T-cell (primary cell): ENCODE measurements around the gene CAMK4. TPM values are rescaled to one million over a fixed set of nuclear protein-coding genes. Genes with fewer than 3 reads are reported as not detected.
A peak's percentile ranks its signal among the peaks of the same experiment; 100 is the strongest.

Source experiments
- ATAC-seq, 4 experiments: fragments of 200-7000 bp in 3 of 4; fragments of 150-1000 bp in 1 of 4; cut with Tn5 transposase; replicated peaks in 1 of 4; 1 replicate in 3 of 4; 2 replicates in 1 of 4; pipeline ENCODE4 v1.10.0; 2021; ENCODE audit warnings: moderate library complexity in 3 of 4, mild to moderate bottlenecking in 2 of 4, moderate number of reproducible peaks in 1 of 4
- CTCF ChIA-PET, 2 donors: fragments of 300-600 bp; sonication (Branson Sonifier 250); formaldehyde crosslinking; loops; one replicate each; lab custom pipeline; 2022; ENCODE audit warnings: antibody characterized with exemption in 2 of 2; lab: Charles Lee
- POLR2A ChIA-PET, 2 donors: fragments of 300-600 bp; sonication (Branson Sonifier 250); formaldehyde crosslinking; loops; one replicate each; lab custom pipeline; 2022; ENCODE audit warnings: antibody characterized with exemption in 2 of 2; lab: Charles Lee
- DNase-seq, 35 experiments: peaks; one replicate each; pipeline versions ENCODE4 v3.0.0 to v3.0.0-alpha.2; 2013 to 2023
- H3K27ac ChIP-seq: one replicate; pipeline ENCODE4 v1.5.1; 2013; ENCODE audit warnings: low read length
- H3K27me3 ChIP-seq, 2 experiments: replicated peaks in 1 of 2; 1 replicate in 1 of 2; 2 replicates in 1 of 2; pipeline versions ENCODE4 v1.6.1 to v1.7.0; 2013; ENCODE audit warnings: low read length in 1 of 2, mixed read lengths in 1 of 2; ENCODE audit not compliant: control insufficient read depth in 2 of 2, insufficient read depth in 2 of 2; ENCODE audit errors: extremely low read depth in 1 of 2
- H3K36me3 ChIP-seq, 2 donors: 1 replicate in 1 of 2; 2 replicates in 1 of 2; pipeline versions ENCODE4 v1.6.1 to v1.7.0; 2013; ENCODE audit warnings: low read length in 1 of 2; ENCODE audit not compliant: control insufficient read depth in 2 of 2, insufficient read depth in 1 of 2; ENCODE audit errors: extremely low read depth in 1 of 2
- H3K4me1 ChIP-seq, 2 experiments: 1 replicate in 1 of 2; 2 replicates in 1 of 2; pipeline versions ENCODE4 v1.6.1 to v1.7.0; 2013; ENCODE audit warnings: low read length in 2 of 2, mixed read lengths in 1 of 2; ENCODE audit not compliant: insufficient read depth in 2 of 2, control insufficient read depth in 1 of 2; ENCODE audit errors: extremely low read depth in 1 of 2
- H3K4me3 ChIP-seq, 2 donors: 1 replicate in 1 of 2; 2 replicates in 1 of 2; pipeline versions ENCODE4 v1.5.1 to v1.7.0; 2013; ENCODE audit warnings: mild to moderate bottlenecking in 2 of 2, low read length in 1 of 2, moderate library complexity in 1 of 2; ENCODE audit not compliant: control insufficient read depth in 1 of 2; ENCODE audit errors: extremely low read depth in 1 of 2
- H3K9me3 ChIP-seq: 2 replicates; pipeline ENCODE4 v1.7.0; 2013
- H3K27ac Mint-ChIP-seq, 2 donors: one replicate each; pipeline ENCODE4 v1.8.0; 2020 to 2021; ENCODE audit warnings: mild to moderate bottlenecking in 2 of 2, mixed read lengths in 2 of 2
- H3K27me3 Mint-ChIP-seq, 2 donors: one replicate each; pipeline ENCODE4 v1.8.0; 2021 to 2022; ENCODE audit warnings: mixed read lengths in 2 of 2
- H3K36me3 Mint-ChIP-seq: one replicate; pipeline ENCODE4 v1.8.0; 2021; ENCODE audit warnings: mixed read lengths
- H3K4me1 Mint-ChIP-seq, 3 donors: one replicate each; pipeline ENCODE4 v1.8.0; 2020 to 2022; ENCODE audit warnings: mixed read lengths in 3 of 3, mild to moderate bottlenecking in 1 of 3
- H3K4me3 Mint-ChIP-seq, 3 donors: one replicate each; pipeline ENCODE4 v1.8.0; 2020 to 2022; ENCODE audit warnings: mild to moderate bottlenecking in 3 of 3, mixed read lengths in 3 of 3, moderate library complexity in 3 of 3
- H3K9me3 Mint-ChIP-seq, 3 donors: one replicate each; pipeline ENCODE4 v1.8.0; 2020 to 2022; ENCODE audit warnings: mixed read lengths in 3 of 3
- WGBS: methylation state at CpG from one replicate; pipeline ENCODE4 v1.1.5; 2013; ENCODE audit warnings: missing lambda C conversion rate; ENCODE audit not compliant: insufficient coverage; 5-methylcytosine and 5-hydroxymethylcytosine counted together
- total RNA-seq, 35 experiments: library from RNA in 6 of 35; stranded (reverse) in 6 of 35; fragments of 120-200 nt in 1 of 35; gene quantifications; one replicate each; pipeline versions ENCODE4 v1.2.1 to v1.2.4 and lab custom pipeline; 2013 to 2026

The CAMK4 gene
- total RNA-seq, 5 donors from 2014 or later (not counting 1 experiment from before 2014, with no cell fraction given) = 120 to 274 (median 243) TPM

- H3K36me3 ChIP-seq = peaks cover 0 to 38% of the 10 kb centered on the region in 2 donors
- no peak overlapping the region for H3K4me3 ChIP-seq
- Mint-ChIP-seq H3K4me3 (no peak overlapping the region), H3K4me1 (peaks cover 17 to 38% (median 18%) of the 10 kb centered on the region in 3 donors), H3K9me3 (no peaks in the 10 kb centered on the region), H3K36me3 (peaks cover 53% of the 10 kb centered on the region), H3K27ac (peak overlapping the region in 1 of 2 donors; percentile 11), H3K27me3 (no peaks in the 10 kb centered on the region)
- ChIA-PET POLR2A (interaction anchor here in 1 of 2 donors (1.4 kb wide), 1 partner anchor 11 kb away, joined by 4 read pairs; no protein-coding TSS in a partner anchor), CTCF (interaction anchor here (0.5 to 1.4 kb wide), 4 partner anchors 11 to 1604 kb away, joined by 4 to 6 read pairs (median 4); no protein-coding TSS in a partner anchor)
- H3K27me3 ChIP-seq = no peaks in the 10 kb centered on the region
- ATAC-seq (no peak), DNase-seq (no peak)
- no CpG with 5 or more reads among the region's 1 CpG for WGBS
- no peaks in the 10 kb centered on the region for H3K9me3 ChIP-seq
- H3K27ac ChIP-seq = no peak overlapping the region
- H3K4me1 ChIP-seq = peaks cover 0 to 1% of the 10 kb centered on the region in 2 experiments
Observed at GRCh38 chr5:111389390-111390082, 165.4 kb downstream of the CAMK4 start.

- no peaks in the 10 kb centered on the region for H3K27me3 Mint-ChIP-seq
- Histone ChIP-seq H3K27ac (no peak overlapping the region), H3K36me3 (peaks cover 0 to 37% of the 10 kb centered on the region in 2 donors), H3K27me3 (no peaks in the 10 kb centered on the region), H3K9me3 (no peaks in the 10 kb centered on the region), H3K4me1 (no peaks in the 10 kb centered on the region), H3K4me3 (no peak overlapping the region)
- peak overlapping the region in 1 of 2 donors; percentile 16 for H3K27ac Mint-ChIP-seq
- H3K9me3 Mint-ChIP-seq = no peaks in the 10 kb centered on the region
- H3K4me1 Mint-ChIP-seq = peaks cover 15 to 38% (median 17%) of the 10 kb centered on the region in 3 donors
- DNase-seq (no peak), ATAC-seq (no peak)
- WGBS = no CpG with 5 or more reads among the region's 2 CpGs
- CTCF ChIA-PET = no interaction called here
- POLR2A ChIA-PET = no interaction called here
- H3K4me3 Mint-ChIP-seq = no peak overlapping the region
- H3K36me3 Mint-ChIP-seq = peaks cover 61% of the 10 kb centered on the region
Observed at GRCh38 chr5:111392181-111392580, 168.0 kb downstream of the CAMK4 start.

DNA sequence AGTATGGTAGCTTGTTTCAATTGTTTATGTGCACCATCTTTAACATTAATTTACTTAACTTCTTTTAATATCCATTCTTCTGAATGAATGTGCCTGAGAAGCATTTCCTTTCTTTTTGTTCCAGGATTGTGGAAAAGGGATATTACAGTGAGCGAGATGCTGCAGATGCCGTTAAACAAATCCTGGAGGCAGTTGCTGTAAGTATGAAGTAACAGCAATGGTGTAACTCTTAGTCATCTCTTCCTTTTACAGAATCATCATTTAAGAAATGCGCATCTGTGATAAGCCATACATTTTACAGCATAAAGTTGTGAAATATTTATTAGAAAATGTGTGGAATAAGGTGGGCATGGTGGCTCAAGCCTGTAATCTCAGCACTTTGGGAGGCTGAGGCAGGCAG, 170.4 kb downstream of the CAMK4 start:
- peaks cover 21 to 43% (median 26%) of the 10 kb centered on the region in 3 donors for H3K4me1 Mint-ChIP-seq
- Histone ChIP-seq H3K36me3 (peaks cover 0 to 35% of the 10 kb centered on the region in 2 donors), H3K27ac (no peak overlapping the region), H3K9me3 (no peaks in the 10 kb centered on the region), H3K27me3 (no peaks in the 10 kb centered on the region), H3K4me3 (no peak overlapping the region), H3K4me1 (no peaks in the 10 kb centered on the region)
- no peaks in the 10 kb centered on the region for H3K9me3 Mint-ChIP-seq
- CTCF ChIA-PET = no interaction called here
- DNase-seq = no peak
- H3K4me3 Mint-ChIP-seq = no peak overlapping the region
- WGBS = no CpG with 5 or more reads among the region's 3 CpGs
- POLR2A ChIA-PET = interaction anchor here in 1 of 2 donors (0.6 kb wide), 1 partner anchor 42 kb away, joined by 3 read pairs; no protein-coding TSS in a partner anchor
- ATAC-seq = no peak
- peaks cover 64% of the 10 kb centered on the region for H3K36me3 Mint-ChIP-seq
- H3K27me3 Mint-ChIP-seq = no peaks in the 10 kb centered on the region
- H3K27ac Mint-ChIP-seq = no peak overlapping the region

DNA sequence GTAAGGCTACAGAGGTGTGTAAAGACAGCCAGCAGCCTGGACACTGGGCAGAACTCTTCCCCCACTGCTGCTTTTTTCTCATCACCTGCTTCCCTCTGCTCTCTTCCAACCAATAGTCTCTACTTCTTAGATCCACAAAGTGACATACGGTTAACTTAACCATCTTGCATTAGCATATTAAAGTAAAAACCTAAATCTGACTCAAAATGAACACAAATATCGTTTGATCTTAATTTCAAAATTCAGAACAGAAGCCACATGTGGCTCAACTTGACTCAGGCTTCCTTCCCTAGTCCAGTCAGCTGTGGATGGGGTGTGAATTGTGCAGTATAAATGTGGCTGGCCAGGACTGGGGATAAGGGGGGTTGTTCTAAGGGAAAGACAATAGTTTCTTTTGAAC, 173.8 kb downstream of the CAMK4 start:
- Histone ChIP-seq H3K4me1 (no peaks in the 10 kb centered on the region), H3K9me3 (no peaks in the 10 kb centered on the region), H3K36me3 (peaks cover 0 to 45% of the 10 kb centered on the region in 2 donors), H3K27ac (no peak overlapping the region), H3K27me3 (no peaks in the 10 kb centered on the region), H3K4me3 (no peak overlapping the region)
- H3K27ac Mint-ChIP-seq = peak overlapping the region in 1 of 2 donors; percentile 47
- DNase-seq = no peak
- POLR2A ChIA-PET = no interaction called here
- H3K36me3 Mint-ChIP-seq = peaks cover 79% of the 10 kb centered on the region
- WGBS = no CpG with 5 or more reads among the region's 2 CpGs
- H3K4me1 Mint-ChIP-seq = peaks cover 19 to 32% (median 26%) of the 10 kb centered on the region in 3 donors
- peaks cover 0 to 6% (median 0%) of the 10 kb centered on the region in 3 donors for H3K9me3 Mint-ChIP-seq
- H3K27me3 Mint-ChIP-seq = no peaks in the 10 kb centered on the region
- CTCF ChIA-PET = no interaction called here
- no peak overlapping the region for H3K4me3 Mint-ChIP-seq
- no peak for ATAC-seq

- no peaks in the 10 kb centered on the region for H3K27me3 ChIP-seq
- H3K4me1 ChIP-seq = no peaks in the 10 kb centered on the region
- Mint-ChIP-seq H3K4me1 (peaks cover 14 to 32% (median 22%) of the 10 kb centered on the region in 3 donors), H3K9me3 (peaks cover 0 to 6% (median 0%) of the 10 kb centered on the region in 3 donors), H3K27me3 (no peaks in the 10 kb centered on the region), H3K27ac (no peak overlapping the region), H3K36me3 (peaks cover 85% of the 10 kb centered on the region), H3K4me3 (no peak overlapping the region)
- ChIA-PET CTCF (no interaction called here), POLR2A (interaction anchor here in 1 of 2 donors (0.6 kb wide), 1 partner anchor 350 kb away, joined by 3 read pairs; no protein-coding TSS in a partner anchor)
- DNase-seq (no peak), ATAC-seq (no peak)
- no peak overlapping the region for H3K4me3 ChIP-seq
- peaks cover 0 to 45% of the 10 kb centered on the region in 2 donors for H3K36me3 ChIP-seq
- WGBS = 80% methylated on average over 1 of the region's 2 CpGs
- no peaks in the 10 kb centered on the region for H3K9me3 ChIP-seq
- no peak overlapping the region for H3K27ac ChIP-seq
Observed at GRCh38 chr5:111399113-111399512, 174.9 kb downstream of the CAMK4 start.

- no peak overlapping the region for H3K27ac Mint-ChIP-seq
- no peak overlapping the region for H3K27ac ChIP-seq
- no peaks in the 10 kb centered on the region for H3K4me1 ChIP-seq
- ChIA-PET CTCF (no interaction called here), POLR2A (no interaction called here)
- no peaks in the 10 kb centered on the region for H3K9me3 ChIP-seq
- peaks cover 97% of the 10 kb centered on the region for H3K36me3 Mint-ChIP-seq
- H3K4me1 Mint-ChIP-seq = peaks cover 17 to 38% (median 26%) of the 10 kb centered on the region in 3 donors
- no peak overlapping the region for H3K4me3 ChIP-seq
- no peaks in the 10 kb centered on the region for H3K27me3 Mint-ChIP-seq
- peaks cover 0 to 40% of the 10 kb centered on the region in 2 donors for H3K36me3 ChIP-seq
- no peak for DNase-seq
- WGBS = 83% methylated on average over 1 of the region's 2 CpGs
- ATAC-seq = no peak
- H3K4me3 Mint-ChIP-seq = no peak overlapping the region
- no peaks in the 10 kb centered on the region for H3K27me3 ChIP-seq
- H3K9me3 Mint-ChIP-seq = peaks cover 0 to 8% (median 6%) of the 10 kb centered on the region in 3 donors
Observed at GRCh38 chr5:111401906-111402305, 177.7 kb downstream of the CAMK4 start.
